Stimulated activated CD8-positive, alpha-beta memory T cell treated with anti-CD3 and anti-CD28 coated beads, Interleukin-15, amount 100 ng/mL, for 48 hours (primary cell): ENCODE results near the gene ZNF236.

Source experiments
- DNase-seq, 2 donors: peaks; one replicate each; pipeline ENCODE4 v3.0.0-alpha.2; 2020; ENCODE audit warnings: low read depth in 2 of 2

ZNF236 gene

DNA sequence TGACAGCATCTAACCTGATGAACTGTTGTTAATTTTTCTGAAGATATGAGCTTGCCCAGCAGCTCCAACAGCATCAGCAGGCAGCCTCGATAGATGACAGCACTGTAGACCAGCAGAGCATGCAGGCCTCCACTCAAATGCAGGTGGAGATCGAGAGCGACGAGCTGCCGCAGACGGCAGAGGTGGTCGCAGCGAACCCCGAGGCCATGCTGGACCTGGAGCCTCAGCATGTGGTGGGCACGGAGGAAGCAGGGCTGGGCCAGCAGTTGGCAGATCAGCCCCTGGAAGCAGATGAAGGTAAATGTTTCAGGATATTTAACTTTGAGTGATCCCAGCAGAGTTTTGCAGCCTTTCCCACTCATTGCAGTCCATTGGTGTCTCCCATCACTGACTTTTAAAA, 85.9 kb downstream of the ZNF236 start:
- DNase-seq = no peak

GRCh38 chr18:76909439-76909838, 87.1 kb downstream of the ZNF236 start:
- no peak for DNase-seq

- no peak for DNase-seq
Observed at GRCh38 chr18:76911440-76911839, 89.1 kb downstream of the ZNF236 start.

DNA sequence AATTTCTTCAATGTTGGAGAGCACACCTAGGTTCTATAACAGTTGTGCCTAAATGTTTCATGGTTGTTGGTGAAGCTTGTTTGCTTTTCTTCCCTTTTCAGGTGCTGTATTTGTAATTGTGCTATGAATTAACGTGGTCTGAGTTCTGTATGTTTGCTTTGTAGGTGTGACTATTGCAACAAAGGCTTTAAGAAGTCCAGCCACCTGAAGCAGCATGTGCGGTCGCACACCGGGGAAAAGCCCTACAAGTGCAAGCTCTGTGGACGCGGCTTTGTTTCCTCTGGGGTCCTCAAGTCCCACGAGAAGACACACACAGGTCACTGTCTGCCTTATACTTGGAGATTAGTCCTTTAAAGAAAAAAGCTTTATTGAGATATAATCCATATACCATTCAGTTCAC, 91.2 kb downstream of the ZNF236 start:
- DNase-seq = no peak

GRCh38 chr18:76914314-76914713, 92.0 kb downstream of the ZNF236 start:
- peak in 1 of 2 donors; percentile 6 for DNase-seq

- no peak for DNase-seq
Observed at GRCh38 chr18:76914796-76915195, 92.4 kb downstream of the ZNF236 start.

DNA sequence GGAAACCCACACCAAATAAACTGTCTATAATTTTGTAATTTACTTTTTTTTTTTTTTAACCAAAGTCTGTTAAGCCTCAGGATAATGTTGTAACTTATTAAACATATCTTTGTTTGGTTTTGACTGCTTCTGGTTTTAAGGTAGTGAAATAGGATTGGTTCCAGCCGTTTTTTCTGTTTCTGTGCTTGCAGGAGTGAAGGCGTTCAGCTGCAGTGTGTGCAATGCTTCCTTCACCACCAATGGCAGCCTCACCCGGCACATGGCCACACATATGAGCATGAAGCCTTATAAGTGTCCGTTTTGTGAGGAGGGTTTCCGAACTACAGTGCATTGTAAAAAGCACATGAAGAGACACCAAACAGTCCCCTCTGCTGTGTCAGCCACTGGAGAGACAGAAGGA, 93.1 kb downstream of the ZNF236 start:
- no peak for DNase-seq

DNA sequence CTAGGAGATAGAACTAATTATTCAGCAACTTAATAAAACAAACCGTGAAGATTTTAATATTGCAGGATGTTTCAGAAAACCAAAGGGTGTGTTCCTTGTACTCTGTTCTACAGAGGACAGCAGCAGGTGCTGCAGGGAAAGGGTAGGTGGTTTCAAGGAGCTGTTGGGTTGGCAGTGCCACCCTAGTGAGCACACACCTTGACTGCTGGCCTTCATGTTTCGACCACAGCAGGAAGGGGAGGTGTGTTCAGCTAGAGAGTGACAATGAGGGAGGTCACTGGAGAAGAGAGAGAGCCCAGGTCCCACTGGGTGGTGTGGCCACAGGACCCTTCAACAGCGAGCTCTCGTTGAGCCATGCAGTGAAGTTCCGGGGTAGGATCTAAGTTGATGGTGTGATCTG, 98.6 kb downstream of the ZNF236 start:
- no peak for DNase-seq

GRCh38 chr18:76922107-76922506, 99.8 kb downstream of the ZNF236 start:
- peak; percentile 18 to 34 for DNase-seq

DNA sequence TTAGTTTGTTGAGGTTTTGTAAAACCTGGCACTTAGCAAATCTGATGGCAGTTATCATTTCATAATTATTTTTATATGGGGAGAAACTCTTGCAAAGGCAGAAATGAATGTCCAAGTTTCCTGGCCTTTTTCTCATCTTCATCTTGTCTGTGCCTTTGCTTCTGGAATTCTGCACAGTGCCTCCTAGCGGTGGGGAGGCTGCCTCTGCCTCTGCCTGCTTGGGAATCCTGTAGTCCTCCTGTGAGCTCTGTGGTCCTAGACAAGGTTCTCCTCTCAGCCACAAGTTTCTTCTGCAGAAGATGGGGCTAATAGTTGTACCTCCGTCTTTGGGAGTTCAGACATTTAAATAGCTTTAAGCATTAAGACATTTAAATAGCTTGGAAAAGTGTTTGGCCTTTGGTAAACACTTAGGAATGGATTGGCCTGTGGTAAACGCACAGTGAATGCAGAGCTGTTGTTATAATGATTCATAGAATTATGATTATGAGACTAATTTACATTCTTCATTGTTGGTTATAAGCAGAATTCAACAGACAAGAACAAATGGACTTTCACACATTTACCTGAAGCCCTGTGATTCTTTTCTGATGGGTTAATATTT, 101.2 kb downstream of the ZNF236 start:
- no peak for DNase-seq

GRCh38 chr18:76925501-76925900, 103.1 kb downstream of the ZNF236 start:
- DNase-seq = no peak

- no peak for DNase-seq
Observed at GRCh38 chr18:76927223-76927725, 104.9 kb downstream of the ZNF236 start.

DNA sequence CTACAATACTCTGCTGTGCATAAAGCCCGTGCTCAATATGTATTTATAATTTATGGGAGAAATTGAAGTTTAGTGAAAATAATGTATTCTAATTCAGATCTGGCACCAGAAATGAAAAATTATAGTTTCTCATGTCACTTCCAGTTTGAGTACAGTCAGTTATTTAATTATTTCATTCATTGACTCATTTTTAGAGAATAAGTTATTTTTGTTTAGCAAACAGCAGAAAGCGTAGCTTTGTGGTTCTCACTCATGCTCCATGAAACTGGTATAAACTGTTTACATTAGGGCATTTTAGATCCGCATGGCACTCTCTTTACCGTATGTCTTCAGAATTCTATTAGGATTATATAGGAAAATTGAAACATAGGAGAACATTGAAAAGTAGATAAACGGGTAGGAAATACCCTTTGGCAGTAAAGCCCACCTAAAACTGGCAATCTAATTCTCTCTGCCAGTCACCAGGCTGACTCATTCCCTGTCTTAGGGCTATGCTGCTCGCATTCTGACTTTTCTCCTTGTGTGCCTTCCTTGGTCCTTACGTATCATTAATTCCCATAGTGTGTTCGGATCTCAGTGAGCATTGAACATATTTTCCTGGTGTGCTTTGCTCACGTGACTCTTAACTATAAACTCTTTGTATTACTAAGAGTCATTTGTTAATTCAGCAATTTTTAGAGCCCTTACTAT, 106.0 kb downstream of the ZNF236 start:
- no peak for DNase-seq

- no peak for DNase-seq
Observed at GRCh38 chr18:76931171-76931570, 108.8 kb downstream of the ZNF236 start.

GRCh38 chr18:76932026-76932819, 109.9 kb downstream of the ZNF236 start:
- DNase-seq = no peak

DNA sequence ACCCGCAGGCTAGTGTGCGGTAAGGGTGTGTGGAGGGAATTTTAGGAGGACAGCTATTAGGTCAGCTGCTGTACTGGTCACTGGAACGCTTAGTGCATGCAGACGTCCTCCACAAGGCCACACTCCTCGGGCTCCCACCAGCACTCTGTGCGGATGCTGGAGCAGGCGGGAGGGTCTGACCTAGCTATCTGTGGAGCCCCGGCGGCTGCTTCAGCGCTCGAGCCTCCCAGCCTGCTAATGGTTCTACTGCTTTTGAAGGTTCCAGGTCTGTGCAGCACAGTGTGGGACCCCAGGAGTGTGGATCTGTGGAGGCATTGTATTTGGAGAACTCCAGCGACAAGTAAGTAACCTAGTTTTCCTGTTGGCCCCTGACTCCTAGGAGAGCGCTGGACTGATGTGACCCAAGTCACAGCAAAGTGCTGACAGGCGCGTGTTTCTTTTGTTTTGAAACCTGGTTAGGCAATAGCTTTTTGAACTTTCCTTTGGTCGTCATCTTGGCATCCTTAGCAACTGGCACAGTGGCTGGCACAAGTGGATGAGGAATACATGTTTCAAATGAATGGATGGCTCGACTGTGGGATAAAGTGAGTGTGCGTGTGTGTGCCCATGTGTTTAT, 113.5 kb downstream of the ZNF236 start:
- no peak for DNase-seq

DNA sequence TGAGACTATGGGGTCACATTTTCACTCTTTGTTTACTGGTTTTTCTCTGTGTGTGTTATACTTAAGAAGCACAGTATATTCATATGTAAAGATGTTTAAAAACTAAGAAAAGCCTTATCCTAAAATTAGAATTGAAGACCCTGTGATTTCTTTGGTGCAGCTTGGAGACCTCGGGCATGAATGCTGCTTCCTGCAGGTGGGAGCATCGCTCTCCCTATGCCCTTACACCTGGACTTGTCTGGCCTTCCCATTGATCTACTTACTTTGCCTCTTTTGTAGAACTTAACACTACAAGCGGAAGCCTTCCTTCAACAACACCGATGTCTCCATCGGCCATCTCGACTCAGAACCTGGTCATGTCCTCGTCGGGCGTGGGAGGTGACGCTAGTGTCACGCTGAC, 114.5 kb downstream of the ZNF236 start:
- no peak for DNase-seq

GRCh38 chr18:76937597-76937996, 115.2 kb downstream of the ZNF236 start:
- DNase-seq = no peak

DNA sequence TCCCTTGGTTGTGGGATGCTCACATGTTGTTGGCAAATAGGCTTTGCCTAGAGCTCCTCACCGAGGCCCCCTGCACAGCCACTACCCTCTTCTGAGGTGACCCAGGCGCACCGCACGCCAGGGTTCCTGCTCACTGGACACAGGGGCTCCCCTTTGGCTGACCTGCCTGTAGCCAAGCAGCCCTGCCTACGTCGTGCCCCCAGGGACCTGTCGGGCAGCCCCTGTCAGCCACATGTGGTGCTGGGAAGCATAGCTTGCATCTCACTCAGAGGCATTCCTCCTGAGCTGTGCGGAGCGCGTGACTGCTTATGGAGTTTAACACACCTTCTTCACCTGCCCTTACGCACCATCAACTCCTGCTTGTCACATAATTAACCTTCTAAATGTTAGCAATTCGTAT, 116.3 kb downstream of the ZNF236 start:
- DNase-seq = no peak

- DNase-seq = no peak
Observed at GRCh38 chr18:76941284-76941683, 118.9 kb downstream of the ZNF236 start.

DNA sequence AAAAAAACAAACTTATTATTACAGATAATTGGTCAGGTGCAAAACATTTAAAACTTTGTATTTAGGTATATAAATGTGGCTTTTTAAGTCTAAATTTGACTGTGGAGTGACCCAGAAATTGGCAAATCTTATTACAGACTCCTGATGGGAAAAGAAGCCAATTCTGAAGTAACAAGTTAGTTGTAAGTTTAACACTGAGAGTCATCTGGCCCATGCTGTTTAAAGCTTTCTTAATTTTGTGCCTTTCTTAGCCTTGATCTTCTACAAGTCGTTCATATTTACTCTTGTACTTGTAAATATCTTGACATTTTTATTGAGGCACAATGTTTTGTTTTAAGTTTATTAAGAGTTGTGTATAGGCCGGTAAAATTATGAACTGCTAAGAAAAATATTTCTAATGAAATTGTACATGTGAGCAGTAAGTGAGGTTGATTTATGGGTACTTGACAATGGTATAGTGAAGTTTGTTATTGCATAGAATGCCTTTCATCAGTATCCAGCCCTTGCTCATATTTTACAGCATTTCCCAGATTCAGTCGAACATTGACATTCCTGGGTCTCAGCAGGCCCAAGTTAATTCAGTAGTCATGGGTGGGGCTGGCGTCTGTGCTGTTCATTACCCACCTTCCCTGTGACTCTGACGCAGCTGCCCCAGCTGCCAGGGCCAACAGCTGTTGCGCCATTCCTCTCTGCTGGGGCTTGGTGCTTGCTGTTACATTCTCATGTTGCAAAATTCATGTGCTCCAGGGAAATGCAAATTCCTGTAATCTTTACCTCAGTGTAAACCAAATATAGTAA, 121.4 kb downstream of the ZNF236 start:
- DNase-seq = no peak
